Muscle of leg (tissue), 11 donors: ENCODE data around the gene MEIS1. TPM values are rescaled to one million over a fixed set of nuclear protein-coding genes. Genes with fewer than 3 reads are reported as not detected.
A peak's percentile ranks its signal among the peaks of the same experiment; 100 is the strongest.

ENCODE experiments used
- DNase-seq: peaks from one replicate; pipeline ENCODE4 v3.0.0; 2013
- H3K27ac ChIP-seq: one replicate; pipeline ENCODE4 v1.5.1; 2013; ENCODE audit warnings: mild to moderate bottlenecking, low read length, control low read depth
- H3K27me3 ChIP-seq: one replicate; pipeline ENCODE4 v1.6.1; 2013; ENCODE audit warnings: low read length; ENCODE audit not compliant: control insufficient read depth, insufficient read depth
- H3K36me3 ChIP-seq: one replicate; pipeline ENCODE4 v1.6.1; 2013; ENCODE audit warnings: low read length; ENCODE audit not compliant: control insufficient read depth, insufficient read depth
- H3K4me1 ChIP-seq: one replicate; pipeline ENCODE4 v1.6.1; 2013; ENCODE audit warnings: low read length; ENCODE audit not compliant: control insufficient read depth, insufficient read depth
- H3K4me3 ChIP-seq: one replicate; pipeline ENCODE4 v1.5.1; 2013; ENCODE audit warnings: low read length, control low read depth
- H3K9me3 ChIP-seq: replicated peaks from 2 replicates; pipeline ENCODE4 v1.6.1; 2013; ENCODE audit warnings: low read depth, low read length; ENCODE audit not compliant: control insufficient read depth
- whole genome bisulfite sequencing: methylation state at CpG from one replicate; pipeline ENCODE4 v1.1.5; 2013; ENCODE audit warnings: missing lambda C conversion rate; ENCODE audit not compliant: insufficient coverage; 5-methylcytosine and 5-hydroxymethylcytosine counted together
- polyA plus RNA-seq, 8 donors: library from polyadenylated mRNA; unstranded; fragments of 120-200 nt; gene quantifications; one replicate each; pipeline versions ENCODE4 v1.2.1 to v1.2.3, GENCODE V29; 2013; ENCODE audit warnings: inconsistent platforms in 1 of 8, low replicate concordance in 1 of 8; ENCODE audit not compliant: insufficient read length in 8 of 8, insufficient read depth in 1 of 8
- total RNA-seq: library from RNA; stranded (reverse); fragments of 120-200 nt; gene quantifications from one replicate; pipeline ENCODE4 v1.2.4, GENCODE V29; 2013

The MEIS1 gene
- total and polyA plus RNA-seq, 9 donors = 4.5 to 14.5 (median 11.0) TPM

DNA sequence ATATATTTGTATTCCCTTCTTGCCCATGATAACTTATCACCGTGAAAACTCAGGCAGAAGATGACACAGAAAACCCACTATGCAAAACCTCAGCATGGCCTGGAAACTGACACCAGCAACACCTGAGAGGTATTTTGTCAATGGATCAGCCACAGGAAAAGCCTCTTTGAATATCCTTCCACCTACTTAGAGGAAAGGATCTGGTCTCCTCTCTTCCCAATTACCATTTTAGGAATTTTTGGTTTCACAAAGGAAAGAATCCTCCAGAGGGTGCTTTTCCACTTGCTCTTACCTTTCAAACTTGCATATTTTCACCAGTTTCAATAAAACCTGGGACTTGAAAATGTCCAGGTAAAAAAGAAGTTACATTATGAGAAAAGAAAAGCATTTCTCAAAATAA lies 20.0 kb upstream of the MEIS1 start:
- Histone ChIP-seq H3K4me1 (no peaks in the 10 kb centered on the region), H3K9me3 (no peaks in the 10 kb centered on the region), H3K27ac (no peak overlapping the region), H3K4me3 (no peak overlapping the region), H3K36me3 (no peaks in the 10 kb centered on the region), H3K27me3 (no peaks in the 10 kb centered on the region)
- DNase-seq = no peak
- no CpG with 5 or more reads among the region's 1 CpG for WGBS

DNA sequence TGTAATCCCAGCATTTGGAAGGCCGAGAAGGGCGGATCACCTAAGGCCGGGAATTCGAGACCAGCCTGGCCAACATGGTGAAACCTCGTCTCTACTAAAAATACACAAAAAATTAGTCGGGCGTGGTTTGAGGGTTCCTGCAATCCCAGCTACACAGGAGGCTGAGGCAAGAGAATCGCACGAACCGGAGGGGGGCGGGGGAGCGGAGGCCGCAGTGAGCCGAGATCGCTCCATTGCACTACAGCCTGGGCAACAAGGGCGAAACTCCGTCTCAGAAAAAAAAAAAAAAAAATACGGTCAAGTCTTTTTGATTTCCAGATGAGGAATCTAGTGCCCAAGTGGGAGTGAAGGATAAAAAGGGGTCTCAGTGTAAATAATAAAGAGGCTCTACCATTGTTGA lies 16.5 kb upstream of the MEIS1 start:
- no peaks in the 10 kb centered on the region for H3K4me1 ChIP-seq
- no peaks in the 10 kb centered on the region for H3K9me3 ChIP-seq
- no peak overlapping the region for H3K4me3 ChIP-seq
- 92% methylated on average over 16 of the region's 18 CpGs for WGBS
- no peaks in the 10 kb centered on the region for H3K36me3 ChIP-seq
- no peak overlapping the region for H3K27ac ChIP-seq
- H3K27me3 ChIP-seq = no peaks in the 10 kb centered on the region
- no peak for DNase-seq

DNA sequence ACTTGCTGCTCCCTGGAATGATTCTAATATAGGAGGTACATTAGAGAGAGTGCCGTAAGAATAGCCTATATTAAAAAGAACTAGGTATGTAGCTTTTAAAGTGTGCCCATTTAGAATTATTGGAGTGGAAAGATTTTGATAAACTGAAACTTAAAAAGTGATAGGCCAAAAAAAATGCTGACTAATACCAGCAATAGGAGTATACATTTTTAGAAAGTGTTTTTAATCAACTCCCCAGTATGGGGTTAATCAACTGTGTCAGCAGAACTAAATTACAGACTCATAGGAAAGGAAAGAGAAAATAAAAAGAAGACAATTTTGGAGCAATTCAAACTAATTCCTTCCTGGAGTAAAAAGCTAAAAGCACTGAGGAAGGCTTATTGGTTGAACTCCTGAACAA lies 13.3 kb upstream of the MEIS1 start:
- no peaks in the 10 kb centered on the region for H3K9me3 ChIP-seq
- no peak overlapping the region for H3K27ac ChIP-seq
- H3K27me3 ChIP-seq = peaks cover 22% of the 10 kb centered on the region
- H3K4me1 ChIP-seq = peaks cover 15% of the 10 kb centered on the region
- no CpG with 5 or more reads among the region's 1 CpG for WGBS
- H3K4me3 ChIP-seq = no peak overlapping the region
- H3K36me3 ChIP-seq = no peaks in the 10 kb centered on the region
- no peak for DNase-seq

DNA sequence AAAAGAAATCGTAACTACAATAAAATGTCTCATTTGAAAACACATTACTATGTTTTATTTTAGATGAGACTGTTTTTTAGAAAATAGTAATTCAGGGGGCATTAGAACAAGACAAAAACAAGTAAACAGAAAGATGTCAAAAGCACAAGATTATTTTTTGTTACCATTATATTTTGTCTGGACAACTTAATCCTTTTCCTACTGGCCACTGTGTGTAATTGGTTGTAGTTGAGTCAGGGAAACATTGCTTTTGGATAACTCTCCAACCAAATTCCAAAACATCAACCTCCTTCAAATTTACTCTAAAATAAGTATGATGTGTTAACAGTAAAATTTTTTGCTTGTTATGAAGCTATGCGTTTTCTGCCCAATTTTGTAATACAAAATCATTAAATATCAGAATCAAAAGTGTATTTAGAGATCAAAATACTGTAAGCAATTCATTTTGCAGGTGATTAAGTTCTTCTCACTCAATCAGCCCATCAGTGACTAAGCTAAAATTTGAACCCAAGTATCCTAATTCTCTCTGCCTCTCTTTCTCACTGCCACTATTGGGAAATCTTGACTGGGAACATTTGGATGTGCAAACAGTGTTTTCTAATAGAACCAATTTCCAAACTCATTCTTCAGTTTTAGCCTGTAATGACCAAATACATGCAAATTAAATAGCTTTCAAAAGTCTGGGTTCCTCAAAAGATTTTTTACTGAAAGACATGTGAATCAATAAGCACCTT lies 11.4 kb upstream of the MEIS1 start:
- Histone ChIP-seq H3K4me1 (peaks cover 15% of the 10 kb centered on the region), H3K27ac (no peak overlapping the region), H3K9me3 (no peaks in the 10 kb centered on the region), H3K27me3 (peaks cover 31% of the 10 kb centered on the region), H3K4me3 (no peak overlapping the region), H3K36me3 (no peaks in the 10 kb centered on the region)
- no CpG with 5 or more reads among the region's 2 CpGs for WGBS
- DNase-seq = no peak

DNA sequence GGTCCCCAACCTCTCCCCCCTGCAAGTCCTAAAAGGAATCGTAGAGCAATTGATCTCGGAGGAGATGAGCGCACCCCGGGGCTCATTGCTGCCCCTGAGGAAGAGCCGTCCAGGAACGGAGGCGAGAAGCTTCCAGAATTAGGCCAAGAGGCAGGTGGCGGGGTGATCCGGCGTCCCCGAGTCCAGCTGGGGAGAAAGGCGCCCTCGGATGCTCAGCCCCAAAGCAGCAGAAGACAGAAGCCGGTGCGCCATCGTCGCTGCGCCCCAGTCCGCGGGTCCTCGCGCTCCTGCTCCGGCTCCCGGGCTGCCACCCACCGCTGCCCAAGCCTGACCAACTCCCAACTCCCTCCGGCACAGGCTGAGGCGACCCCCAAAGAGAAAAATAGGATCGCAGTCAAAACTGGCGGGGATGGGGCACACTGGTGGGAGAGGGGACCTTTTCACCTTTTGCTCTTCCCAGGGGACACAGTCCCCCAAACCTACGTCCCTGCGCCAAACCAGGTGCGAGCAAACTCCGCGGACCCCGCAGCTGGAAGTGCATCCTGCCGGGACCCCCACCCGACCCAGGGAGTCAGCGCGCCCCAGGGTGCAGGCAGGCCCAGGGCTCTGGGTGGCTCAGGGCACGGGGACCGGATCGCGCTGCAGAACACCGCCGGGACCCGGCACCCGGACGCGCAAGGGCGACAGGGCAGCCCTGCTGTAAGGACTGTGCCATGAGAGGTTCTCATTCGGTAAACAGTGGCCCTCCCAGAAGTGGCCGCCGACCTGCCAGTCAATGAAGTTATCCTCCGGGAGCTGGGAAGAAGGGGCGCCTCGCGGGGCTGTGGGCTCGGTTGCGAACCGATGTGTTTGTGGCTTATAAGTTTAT lies 8.4 kb upstream of the MEIS1 start:
- no peak overlapping the region for H3K27ac ChIP-seq
- H3K27me3 ChIP-seq = peaks cover 34% of the 10 kb centered on the region
- no peak overlapping the region for H3K4me3 ChIP-seq
- no peak for DNase-seq
- no peaks in the 10 kb centered on the region for H3K9me3 ChIP-seq
- H3K36me3 ChIP-seq = no peaks in the 10 kb centered on the region
- peaks cover 15% of the 10 kb centered on the region for H3K4me1 ChIP-seq
- WGBS = 7% methylated on average over 42 of the region's 60 CpGs

DNA sequence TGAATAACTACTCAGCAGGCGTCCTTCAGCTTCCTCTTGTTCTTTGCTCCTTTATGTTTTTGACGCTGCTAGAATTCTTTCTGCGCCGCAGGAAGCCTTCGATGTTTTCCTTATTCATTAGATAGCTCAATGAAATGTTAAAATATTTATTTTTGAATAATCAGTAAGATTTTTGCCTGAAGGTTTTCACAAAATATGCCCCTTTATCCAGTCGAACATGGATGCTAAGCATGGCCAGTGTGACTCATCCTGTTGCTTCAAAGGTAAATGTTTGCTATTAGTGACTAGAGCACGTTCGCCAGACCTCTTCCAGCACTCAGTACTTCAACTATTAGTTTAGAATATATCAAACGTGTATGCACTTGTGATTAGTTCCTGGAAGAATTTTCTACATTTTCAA lies 7.6 kb upstream of the MEIS1 start:
- H3K4me3 ChIP-seq = no peak overlapping the region
- H3K4me1 ChIP-seq = peaks cover 15% of the 10 kb centered on the region
- peaks cover 41% of the 10 kb centered on the region for H3K27me3 ChIP-seq
- H3K9me3 ChIP-seq = no peaks in the 10 kb centered on the region
- H3K27ac ChIP-seq = no peak overlapping the region
- no peak for DNase-seq
- H3K36me3 ChIP-seq = no peaks in the 10 kb centered on the region
- WGBS = no CpG with 5 or more reads among the region's 9 CpGs

DNA sequence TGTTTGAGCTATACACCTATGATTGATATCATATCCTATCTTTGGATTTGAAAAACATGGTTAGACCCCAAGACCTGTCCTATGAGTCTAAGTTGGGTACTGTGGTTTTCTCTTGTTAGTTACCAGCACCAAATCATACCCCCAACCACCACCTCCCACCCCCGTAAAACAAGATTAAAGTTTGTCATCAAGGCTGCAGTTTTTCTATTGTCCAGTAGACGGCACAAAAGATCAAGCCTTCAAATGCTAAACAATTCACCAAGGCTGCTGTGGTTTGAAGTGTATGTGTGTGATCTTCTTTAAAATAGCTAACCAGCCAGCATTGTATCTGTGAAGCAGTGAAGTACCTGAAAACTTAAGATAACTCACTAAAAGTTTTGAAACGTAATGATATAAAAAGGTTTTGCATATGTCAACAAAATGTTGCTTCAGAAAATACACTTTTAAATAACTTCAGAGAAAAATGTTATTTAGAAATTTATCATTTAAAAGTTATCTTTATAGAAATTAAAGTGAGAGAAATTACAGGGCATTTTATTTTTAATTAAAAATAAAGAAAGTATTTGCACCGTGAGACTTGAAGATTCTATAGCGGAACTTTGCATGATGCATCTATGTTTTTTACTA lies 5.8 kb upstream of the MEIS1 start:
- Histone ChIP-seq H3K27ac (no peak overlapping the region), H3K9me3 (no peaks in the 10 kb centered on the region), H3K4me1 (peaks cover 18% of the 10 kb centered on the region), H3K27me3 (peaks cover 51% of the 10 kb centered on the region), H3K36me3 (no peaks in the 10 kb centered on the region), H3K4me3 (no peak overlapping the region)
- no CpG with 5 or more reads among the region's 5 CpGs for WGBS
- DNase-seq = peak; percentile 75

DNA sequence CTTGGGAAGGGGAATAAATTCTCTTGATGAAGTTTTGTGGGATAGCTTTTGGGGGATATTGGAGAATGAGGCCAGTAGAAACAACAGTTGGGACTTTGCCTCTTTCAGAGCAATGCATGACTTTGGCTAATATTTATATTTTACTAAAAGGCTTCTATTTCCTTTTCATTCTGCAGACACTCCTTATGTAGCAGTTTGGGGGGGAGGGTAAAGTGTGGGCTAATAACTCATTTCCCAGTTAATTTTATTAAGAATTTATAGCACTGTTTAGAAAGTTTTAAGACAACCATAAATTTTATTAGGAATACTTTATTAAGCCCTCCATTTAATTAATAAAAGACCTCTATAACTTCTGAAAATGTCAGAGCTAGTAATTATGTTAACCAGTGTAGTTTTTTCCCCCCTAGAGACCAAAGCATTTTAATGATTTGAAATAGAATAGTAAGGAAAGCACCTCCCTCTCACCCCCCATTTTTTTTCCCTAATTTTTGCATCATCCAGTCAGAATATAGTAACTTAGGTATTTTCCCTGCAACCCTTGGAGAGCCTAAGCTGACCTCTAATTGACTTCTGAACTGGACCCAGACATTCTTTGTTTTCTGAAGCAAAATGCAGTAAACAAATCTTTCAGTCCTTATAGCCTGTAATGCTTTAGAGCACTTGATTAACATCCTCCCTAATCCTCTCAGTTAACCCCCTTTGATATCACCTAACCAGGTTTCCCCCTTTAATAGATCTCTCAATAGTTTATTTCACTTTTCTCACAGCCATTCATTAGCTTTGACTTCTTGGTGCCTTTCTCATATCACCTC lies 5.0 kb upstream of the MEIS1 start:
- Histone ChIP-seq H3K36me3 (no peaks in the 10 kb centered on the region), H3K4me3 (no peak overlapping the region), H3K27ac (no peak overlapping the region), H3K27me3 (peaks cover 49% of the 10 kb centered on the region), H3K9me3 (no peaks in the 10 kb centered on the region), H3K4me1 (peaks cover 18% of the 10 kb centered on the region)
- no peak for DNase-seq

DNA sequence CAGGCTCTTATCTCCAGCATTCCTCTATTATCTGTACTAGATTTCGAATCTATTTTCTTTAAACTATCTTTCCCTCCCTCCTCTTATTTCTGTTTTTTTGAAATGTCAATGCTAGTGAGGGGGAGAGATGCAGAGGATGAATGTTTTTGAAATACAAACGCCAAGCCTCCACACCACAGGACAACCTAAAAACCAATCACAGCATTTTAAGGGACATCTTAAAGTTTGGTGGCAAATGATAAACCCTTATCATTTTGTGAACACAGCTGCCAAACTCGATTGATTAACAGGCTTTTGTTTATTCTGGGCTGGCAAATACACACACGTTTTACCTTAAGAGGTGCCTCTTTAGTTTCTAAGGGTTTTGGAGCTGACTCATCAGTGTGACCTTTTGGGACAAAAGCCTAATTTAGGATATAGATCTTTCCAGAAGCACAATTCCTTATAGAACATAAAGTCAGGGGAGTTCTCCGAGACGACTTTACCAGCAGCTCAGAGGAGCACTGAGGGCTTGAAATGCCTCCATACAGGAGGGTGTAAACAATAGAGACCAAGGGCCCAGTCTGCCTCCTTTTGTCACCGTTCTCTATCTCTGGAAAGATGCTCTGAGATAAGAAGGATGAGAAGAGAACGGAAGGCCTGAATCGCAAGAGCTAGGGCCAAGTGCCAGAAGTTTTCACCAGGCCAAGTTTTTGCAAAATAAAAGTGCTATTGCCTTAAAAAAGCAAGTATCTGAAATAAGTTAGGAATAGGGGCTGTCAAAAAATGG lies 4.2 kb upstream of the MEIS1 start:
- no peaks in the 10 kb centered on the region for H3K9me3 ChIP-seq
- H3K27me3 ChIP-seq = peaks cover 48% of the 10 kb centered on the region
- H3K4me1 ChIP-seq = peaks cover 13% of the 10 kb centered on the region
- no peak overlapping the region for H3K4me3 ChIP-seq
- DNase-seq = no peak
- WGBS = 60% methylated on average over 4 of the region's 9 CpGs
- no peak overlapping the region for H3K27ac ChIP-seq
- H3K36me3 ChIP-seq = no peaks in the 10 kb centered on the region
